Midbrain (tissue), 1 donor: ENCODE measurements around the gene AGBL2.

Source experiments
- DNase-seq: peaks from one replicate; lab custom pipeline; 2025; lab: John Stamatoyannopoulos, UW

Gene AGBL2

DNA sequence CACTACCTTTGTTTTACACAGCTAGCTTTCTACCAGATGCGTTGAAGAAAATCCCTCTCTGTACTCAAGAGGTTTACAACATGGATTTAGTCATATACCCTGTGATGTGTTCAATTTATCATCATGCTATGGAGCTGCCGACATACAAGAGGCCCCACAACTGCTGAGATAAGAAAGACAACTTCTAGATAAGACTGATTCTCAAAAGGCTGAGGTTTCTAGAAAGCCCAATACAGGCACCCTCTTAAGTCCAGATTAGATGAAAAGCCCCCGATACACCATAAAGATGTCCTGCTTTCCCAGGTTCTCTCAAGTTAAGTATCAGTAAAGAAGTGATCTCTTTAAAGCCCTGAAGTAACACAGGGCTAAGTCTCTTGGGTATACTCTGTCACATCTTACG lies 87.1 kb downstream of the AGBL2 start:
- no peak for DNase-seq

DNA sequence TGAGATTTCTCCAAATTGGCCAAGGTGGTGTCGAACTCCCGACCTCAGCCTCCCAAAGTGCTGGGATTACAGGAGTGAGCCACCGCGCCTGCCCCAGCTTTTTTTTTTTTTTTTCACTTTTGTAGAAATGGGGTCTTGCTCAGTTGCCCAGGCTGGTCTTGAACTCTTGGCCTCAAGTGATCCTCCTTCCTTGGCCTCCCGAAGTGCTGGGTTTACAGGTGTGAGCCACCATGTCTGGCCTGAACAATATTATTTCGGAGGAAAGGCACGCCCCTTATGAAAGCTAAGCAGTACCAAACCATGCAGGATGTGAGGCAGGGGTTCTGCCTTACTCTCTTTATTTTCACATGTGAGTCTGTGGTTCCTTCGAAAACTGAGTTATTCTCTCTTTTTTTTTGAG lies 88.9 kb downstream of the AGBL2 start:
- no peak for DNase-seq

DNA sequence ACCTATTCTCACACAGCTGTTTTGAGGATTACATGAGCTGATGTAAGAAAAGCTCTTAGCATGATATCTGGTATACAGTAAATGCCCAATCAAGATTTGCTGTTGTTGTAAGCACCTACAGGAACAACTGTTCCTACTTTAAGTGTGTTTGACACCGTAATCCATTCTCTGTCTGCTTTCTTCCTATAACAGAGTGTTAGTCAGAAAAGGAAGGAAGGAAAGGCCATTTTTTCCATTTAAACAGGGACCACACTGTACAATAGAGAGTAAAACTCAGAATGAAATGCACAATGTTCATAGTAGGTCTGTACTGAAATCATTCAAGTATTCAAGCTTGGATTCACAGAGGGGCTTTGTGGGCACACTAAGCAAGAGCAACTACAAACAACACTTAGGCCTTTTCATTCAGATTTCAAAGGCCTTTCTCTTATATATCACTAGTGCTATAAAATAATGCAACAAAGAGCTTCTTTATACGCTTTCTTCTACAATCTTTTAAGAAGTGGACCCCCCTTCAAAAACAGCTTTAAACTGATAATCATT lies 94.3 kb downstream of the AGBL2 start:
- DNase-seq, result no peak

DNA sequence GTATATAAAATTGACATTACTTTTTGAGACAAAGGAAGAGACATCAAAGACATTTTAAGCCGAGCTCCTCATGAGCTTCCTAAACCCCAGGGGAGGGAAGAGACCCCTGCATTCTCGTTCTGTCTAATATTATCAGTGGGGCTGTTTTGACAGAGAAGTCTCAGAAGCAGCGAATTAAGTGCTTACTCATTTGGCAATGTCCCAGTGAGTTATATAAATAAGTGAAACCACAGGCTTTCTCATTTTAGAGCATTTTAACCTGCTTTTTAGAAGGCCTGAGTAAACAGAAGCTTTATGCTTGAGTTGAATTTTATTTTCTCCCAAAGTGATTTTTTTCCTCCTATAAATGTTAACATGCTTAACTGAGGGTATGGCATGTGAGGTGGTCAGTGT lies 97.8 kb downstream of the AGBL2 start:
- DNase-seq, result no peak

DNA sequence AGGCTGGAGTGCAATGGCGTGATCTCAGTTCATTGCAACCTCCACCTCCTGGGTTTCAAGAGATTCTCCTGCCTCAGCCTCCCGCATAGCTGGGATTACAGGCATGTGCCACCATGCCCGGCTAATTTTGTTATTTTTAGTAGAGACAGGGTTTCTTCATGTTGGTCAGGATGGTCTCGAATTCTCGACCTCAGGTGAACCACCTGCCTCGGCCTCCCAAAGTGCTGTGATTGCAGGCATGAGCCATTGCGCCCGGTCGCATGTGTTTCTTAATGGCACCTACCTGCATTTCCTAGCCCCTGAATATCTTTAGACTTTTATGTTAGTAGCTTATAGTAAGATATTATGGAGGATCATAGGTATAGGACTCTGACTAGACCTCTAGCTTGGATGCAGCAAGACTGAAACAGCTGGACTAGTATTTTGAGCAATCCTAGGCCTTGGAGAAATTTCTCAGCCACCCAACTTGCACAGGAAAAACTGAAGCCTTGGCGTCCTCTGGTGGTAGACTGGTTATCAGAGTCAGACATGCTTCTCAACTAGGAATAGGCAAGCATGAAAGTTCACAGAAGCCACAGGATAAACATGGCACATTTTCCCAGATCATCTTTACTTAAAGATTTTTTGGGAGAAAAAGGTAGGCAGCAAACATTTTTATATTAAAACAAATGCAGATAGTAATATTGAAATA lies 98.3 kb downstream of the AGBL2 start:
- DNase-seq, result peak; percentile 65

DNA sequence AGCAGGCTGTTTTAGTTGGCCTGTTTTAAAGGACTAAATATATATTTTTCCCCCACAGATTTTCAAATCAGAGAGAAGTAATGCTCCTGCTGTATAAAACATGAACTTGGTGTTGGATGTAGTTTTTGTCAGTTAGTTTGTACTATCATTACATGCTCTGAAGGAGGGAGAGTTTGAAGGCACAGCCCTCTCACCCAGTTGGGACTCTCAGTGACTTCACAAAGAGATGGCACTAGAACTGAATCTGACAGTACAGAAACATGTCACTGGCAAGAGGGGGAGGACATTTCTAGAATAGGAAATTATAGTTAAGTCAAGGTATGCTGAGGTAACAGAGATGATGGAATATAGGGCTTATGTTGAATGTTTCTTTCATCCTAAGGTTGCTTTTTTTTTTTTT lies 99.9 kb downstream of the AGBL2 start:
- DNase-seq, result no peak

DNA sequence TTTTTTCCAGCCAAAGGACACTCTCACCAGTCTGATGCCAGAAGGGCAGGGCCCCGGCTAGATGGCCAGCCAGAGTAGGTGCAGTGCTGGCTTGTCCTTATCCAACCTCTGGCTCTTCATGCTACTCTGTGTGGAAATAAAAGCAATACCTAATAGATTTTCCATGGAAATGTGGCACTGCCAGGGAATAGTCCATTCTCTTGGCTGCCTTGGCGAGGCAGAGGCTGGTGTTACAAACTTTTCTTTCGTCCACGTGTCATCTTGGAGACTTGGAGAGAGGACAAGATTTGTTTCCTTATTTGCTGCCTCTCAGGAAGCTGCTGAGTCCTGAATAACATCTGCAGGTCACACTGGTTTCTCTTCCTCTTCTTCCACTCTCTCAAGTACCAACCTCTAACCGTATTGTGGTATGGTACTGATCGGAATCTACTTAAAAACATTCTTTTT lies 103.8 kb downstream of the AGBL2 start:
- DNase-seq, result peak; percentile 65

DNA sequence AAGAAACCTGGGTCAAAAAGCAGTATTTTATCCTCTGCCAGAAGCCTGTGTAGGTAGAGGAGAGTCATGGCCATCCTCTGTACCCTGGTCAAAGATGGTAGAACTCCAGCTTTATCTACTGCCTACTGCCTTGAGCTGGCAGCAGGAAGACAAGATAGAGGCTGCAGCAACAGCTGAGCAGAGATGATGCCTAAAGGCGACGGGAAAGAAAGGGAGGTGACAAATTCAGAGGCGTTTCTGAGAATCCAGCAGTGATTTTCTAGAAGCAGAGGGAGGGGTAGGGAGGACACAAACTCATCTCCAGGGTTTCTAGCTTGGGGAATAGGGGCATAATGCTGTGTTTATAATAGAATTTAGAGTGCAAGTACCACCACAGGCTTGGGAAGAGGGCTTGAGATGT lies 105.5 kb downstream of the AGBL2 start:
- no peak for DNase-seq
